K562 (cell line): ENCODE results near the gene UBE2J2. TPM values are rescaled to one million over a fixed set of nuclear protein-coding genes. Genes with fewer than 3 reads are reported as not detected.

Experiments
- ARID3B ChIP-seq: fragments of 250-450 bp; sonication (Bioruptor Pico); IDR thresholded peaks from 2 replicates; pipeline ENCODE4 v1.4.0; 2020; ENCODE audit warnings: borderline replicate concordance
- CBX5 ChIP-seq: IDR thresholded peaks from 2 replicates; pipeline ENCODE4 v1.6.1; 2014; ENCODE audit warnings: low read depth, borderline replicate concordance
- CTCF ChIP-seq, 3 experiments: IDR thresholded peaks in 2 of 3; conservative IDR thresholded peaks in 1 of 3; 2 replicates each; pipeline ENCODE4 v1.5.1; 2011 to 2012; ENCODE audit warnings: low read length in 3 of 3, mild to moderate bottlenecking in 3 of 3, control low read depth in 2 of 3, improper control_type of control experiment in 1 of 3, inconsistent platforms in 1 of 3, low read depth in 1 of 3, mixed read lengths in 1 of 3, moderate library complexity in 1 of 3; ENCODE audit not compliant: insufficient read depth in 2 of 3
- ELK1 ChIP-seq: sonication (generic); formaldehyde crosslinking; IDR thresholded peaks from 2 replicates; pipeline ENCODE4 v1.8.1; 2022; ENCODE audit warnings: missing genetic modification reagents
- GTF2B ChIP-seq: IDR thresholded peaks from 2 replicates; pipeline ENCODE4 v1.6.1; 2011; ENCODE audit not compliant: insufficient read length; ENCODE audit errors: extremely low read depth
- HEY1 ChIP-seq: fragments of 250-450 bp; sonication (Bioruptor Pico); IDR thresholded peaks from 2 replicates; pipeline ENCODE4 v1.5.0; 2020; ENCODE audit warnings: mild to moderate bottlenecking, moderate library complexity, borderline replicate concordance
- HLTF ChIP-seq: fragments of 450-650 bp; IDR thresholded peaks from 2 replicates; pipeline ENCODE4 v1.6.1; 2016
- POLR2G ChIP-seq: fragments of 200-400 bp; formaldehyde crosslinking; IDR thresholded peaks from 2 replicates; pipeline ENCODE4 v1.6.1; 2017; ENCODE audit warnings: low read depth, mild to moderate bottlenecking, antibody characterized with exemption, low read length, moderate library complexity
- RAD21 ChIP-seq, 2 experiments: fragments of 250-450 bp in 1 of 2; fragments of 450-650 bp in 1 of 2; sonication (Bioruptor Pico) in 1 of 2; formaldehyde crosslinking in 1 of 2; IDR thresholded peaks in 1 of 2; conservative IDR thresholded peaks in 1 of 2; 2 replicates each; pipeline versions ENCODE4 v1.4.0 to v1.8.0; 2020 to 2022; ENCODE audit warnings: mild to moderate bottlenecking in 2 of 2, moderate library complexity in 1 of 2
- RBM22 ChIP-seq: fragments of 200-400 bp; formaldehyde crosslinking; IDR thresholded peaks from 2 replicates; pipeline ENCODE4 v1.6.1; 2018; ENCODE audit warnings: low read length, low read depth; ENCODE audit not compliant: poor library complexity, severe bottlenecking
- ZBTB26 ChIP-seq: fragments of 450-650 bp; formaldehyde crosslinking; IDR thresholded peaks from 2 replicates; pipeline ENCODE4 v1.4.0; 2022; ENCODE audit warnings: missing genetic modification characterization
- ZBTB43 ChIP-seq: sonication (generic); formaldehyde crosslinking; IDR thresholded peaks from 2 replicates; pipeline ENCODE4 v1.8.0; 2023; ENCODE audit warnings: mild to moderate bottlenecking, missing genetic modification reagents
- polyA plus RNA-seq, 8 experiments: library from polyadenylated mRNA; depleted of rRNA in 4 of 8; stranded (reverse) in 5 of 8; unstranded in 3 of 8; fragments of >200 nt; fragmentation: Nextera tagmentation in 2 of 8; fragmentation: Illumina TruSeq in 1 of 8; extraction: Ambion mirVana in 2 of 8; extraction: Trizol in 1 of 8; gene quantifications; 2 replicates each; pipeline versions ENCODE4 v1.2.1 to v1.2.3, GENCODE V29; 2011 to 2014; ENCODE audit warnings: inconsistent platforms in 1 of 8, missing spikeins in 1 of 8
- total RNA-seq, 7 experiments: library from RNA; depleted of rRNA in 6 of 7; stranded (reverse); fragments of >200 nt in 6 of 7; fragmentation: Illumina TruSeq in 2 of 7; extraction: Trizol in 2 of 7; gene quantifications; 2 replicates each; pipeline versions ENCODE4 v1.2.1 to v1.2.3, GENCODE V29; 2011 to 2021; ENCODE audit warnings: low replicate concordance in 1 of 7

UBE2J2 gene
- total and polyA plus RNA-seq, 9 of the 15 experiments (the other 6 are each of a cell fraction or from before 2014, with no cell fraction given): 0.93 to 112 (median 75.5) TPM

GRCh38 chr1:1310109-1310385 is 36.4 kb upstream of the UBE2J2 start (continued):
- TF ChIP-seq CTCF (IDR thresholded peaks at IDR 0.05 in 2 of 3, conservative IDR thresholded peaks at IDR 0.05 in 1 of 3; ENCODE audit: insufficient read depth in 2 of 3, low read depth in 1 of 3, low read length in 3 of 3) (peak in 2 of 3 experiments; percentile 1 to 19; a peak in 1 of 6 replicates), HEY1 (no peak), GTF2B (no peak), RAD21 (CRISPR knock-in tag; conservative IDR thresholded peaks at IDR 0.05 in 1 of 2, IDR thresholded peaks at IDR 0.05 in 1 of 2) (0 out of 4 replicates have a peak, but pooled peaks of 1 of the 2 experiments have one; percentile 12), CBX5 (no peak), RBM22 (no peak), ZBTB43 (CRISPR knock-in tag) (no peak), ZBTB26 (CRISPR knock-in tag) (no peak), HLTF (no peak), ARID3B (no peak), ELK1 (CRISPR knock-in tag) (no peak), POLR2G (peak; percentile 31)
